Left lobe of liver (tissue), 2 donors: ENCODE measurements around the gene THSD4. TPM values are rescaled to one million over a fixed set of nuclear protein-coding genes. Genes with fewer than 3 reads are reported as not detected.
A peak's percentile ranks its signal among the peaks of the same experiment; 100 is the strongest.
"Not testable (repeated sequence)": the region's sequence is repeated elsewhere in the genome, so short reads cannot be mapped to it uniquely, and the experiment has no call there.

Experiments used
- ATAC-seq: fragments of 200-7000 bp; cut with Tn5 transposase; one replicate; pipeline ENCODE4 v1.9.1; 2020; ENCODE audit warnings: mild to moderate bottlenecking, moderate library complexity
- DNase-seq: peaks from one replicate; pipeline ENCODE4 v3.0.0-alpha.2; 2020; ENCODE audit warnings: low spot score
- total RNA-seq: library from RNA; stranded (reverse); gene quantifications from one replicate; pipeline ENCODE4 v1.2.1, GENCODE V29; 2021
- donor health status: DM: no; HTN: no; CAD: no; lungs with moderate emphysema.
- donor health status: DM: no; HTN: yes; CAD: no.

The THSD4 gene
- total RNA-seq, 1 donor from 2014 or later = 19.5 TPM

DNA sequence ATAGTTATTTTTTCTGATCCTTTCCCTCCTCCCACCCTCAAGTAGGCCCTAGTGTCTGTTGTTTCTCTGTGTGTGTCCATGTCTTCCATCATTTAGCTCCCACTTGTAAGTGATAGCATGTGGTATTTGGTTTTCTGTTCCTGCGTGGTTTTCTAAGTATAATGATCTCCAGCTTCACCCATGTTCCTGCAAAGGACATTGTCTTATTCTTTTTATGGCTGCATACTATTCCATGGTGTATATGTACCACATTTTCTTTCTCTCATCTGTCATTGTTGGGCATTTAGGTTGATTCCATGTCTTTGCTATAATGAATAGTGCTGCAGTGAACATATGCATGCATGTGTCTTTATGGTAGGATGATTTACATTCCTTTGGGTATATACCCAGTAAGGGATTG lies 549.4 kb downstream of the THSD4 start:
- ATAC-seq = no peak

DNA sequence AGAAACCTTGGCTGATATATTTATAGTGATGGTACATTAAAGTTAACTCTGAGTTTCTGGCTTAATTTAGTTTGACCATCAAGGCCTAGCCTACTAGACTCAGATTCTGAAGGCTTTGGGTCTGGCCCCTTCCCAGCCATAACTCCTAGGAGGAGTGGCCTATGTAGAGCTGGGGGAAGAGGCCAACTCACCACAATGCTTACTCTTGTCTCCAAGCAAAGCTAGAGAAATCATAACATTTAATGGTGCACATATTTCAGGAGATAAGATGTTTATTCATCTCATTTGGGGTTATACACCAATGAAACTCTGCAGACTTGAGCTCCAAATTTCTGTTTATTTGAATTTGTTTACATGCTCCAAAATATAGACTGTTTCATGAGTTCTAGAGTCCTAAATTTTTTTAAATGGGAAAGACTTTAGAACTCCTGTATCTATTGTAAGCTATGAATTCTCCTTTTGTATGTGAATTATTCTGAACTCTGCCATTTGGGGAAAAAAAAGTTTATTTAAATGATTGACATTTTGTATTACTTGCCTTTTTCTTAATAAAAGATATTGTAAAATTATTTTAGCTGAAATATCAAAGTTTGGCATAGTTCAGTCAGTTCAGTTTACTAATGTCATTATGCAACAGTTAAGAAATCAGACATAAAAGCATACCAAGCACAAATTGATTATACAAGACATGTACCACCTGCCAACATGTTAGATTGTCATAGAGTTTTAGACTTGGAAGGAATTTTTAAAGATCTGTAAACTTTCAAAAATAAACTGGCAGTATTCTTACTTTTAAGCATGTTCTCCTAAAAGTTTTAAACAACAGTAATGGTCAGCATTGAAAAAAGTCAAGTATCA lies 551.7 kb downstream of the THSD4 start:
- DNase-seq (no peak), ATAC-seq (peak; percentile 62)

More for the DNA sequence above, 549.4 kb downstream of the THSD4 start:
- DNase-seq = no peak

DNA sequence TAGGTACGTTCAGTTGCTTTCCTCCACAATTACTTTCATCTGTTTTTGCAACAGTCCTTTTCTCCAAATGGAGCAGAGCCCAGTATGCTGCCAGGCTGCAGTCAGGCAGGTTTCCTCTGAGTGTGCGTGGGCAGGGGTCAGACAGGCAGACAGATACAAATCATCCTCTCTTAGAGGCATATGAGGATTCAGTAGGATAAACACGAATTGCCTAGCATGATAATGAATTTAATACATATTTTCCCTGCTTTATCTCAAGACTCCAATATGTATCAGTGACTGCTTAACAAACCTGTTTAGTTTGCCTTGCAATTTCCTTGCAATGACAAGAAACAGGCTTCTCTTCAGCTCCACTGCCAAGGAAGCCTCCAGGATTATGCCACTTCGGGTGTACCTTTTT lies 554.4 kb downstream of the THSD4 start:
- DNase-seq (no peak), ATAC-seq (peak; percentile 92)

DNA sequence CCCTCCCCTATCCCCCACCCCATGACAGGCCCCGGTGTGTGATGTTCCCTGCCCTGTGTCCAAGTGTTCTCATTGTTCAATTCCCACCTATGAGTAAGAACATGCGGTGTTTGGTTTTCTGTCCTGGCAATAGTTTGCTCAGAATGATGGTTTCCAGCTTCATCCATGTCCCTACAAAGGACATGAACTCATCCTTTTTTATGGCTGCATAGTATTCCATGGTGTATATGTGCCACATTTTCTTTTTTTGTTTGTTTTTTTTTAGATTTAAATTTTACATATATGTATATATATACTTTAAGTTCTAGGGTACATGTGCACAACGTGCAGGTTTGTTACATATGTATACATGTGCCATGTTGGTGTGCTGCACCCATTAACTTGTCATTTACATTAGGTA lies 555.0 kb downstream of the THSD4 start:
- DNase-seq, ATAC-seq: not testable (repeated sequence)

DNA sequence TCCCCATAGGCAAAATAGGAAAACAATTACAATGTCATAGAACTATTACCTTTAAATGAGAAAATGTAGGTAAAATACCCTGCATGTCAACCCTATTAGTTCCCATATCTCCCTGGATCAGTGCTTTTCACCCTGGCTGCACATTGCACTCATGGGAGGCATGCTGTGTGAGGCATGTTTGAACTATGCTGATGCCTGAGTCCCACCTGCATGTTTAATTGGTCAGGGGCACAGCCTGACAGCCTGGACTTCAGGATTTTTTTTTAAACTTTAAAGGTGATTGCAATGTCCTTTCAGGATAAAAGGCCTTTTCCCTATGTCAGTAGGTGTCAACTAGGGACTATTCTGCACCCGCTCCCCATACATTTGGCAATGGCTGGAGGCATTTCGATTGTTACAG lies 559.1 kb downstream of the THSD4 start:
- no peak for DNase-seq
- no peak for ATAC-seq

DNA sequence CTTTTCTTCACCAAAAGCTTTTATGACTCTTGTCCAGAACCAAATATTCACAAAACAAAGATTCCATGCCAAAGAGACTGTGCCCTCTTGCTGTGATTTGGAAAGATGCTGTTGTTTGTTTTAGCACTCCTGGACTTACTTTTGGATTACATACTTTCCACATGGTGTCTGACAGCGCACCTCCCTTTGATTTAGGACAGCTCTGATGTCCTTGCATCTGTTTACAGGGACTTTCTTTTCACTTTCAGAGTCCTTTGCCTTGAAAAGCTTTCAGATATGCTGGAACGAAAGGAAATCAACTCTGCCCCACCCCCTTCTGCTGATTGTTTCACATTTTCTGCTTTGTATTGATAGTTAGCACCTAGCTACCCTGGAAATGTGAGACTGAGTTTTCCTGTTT lies 562.1 kb downstream of the THSD4 start:
- ATAC-seq (peak; percentile 92), DNase-seq (peak; percentile 77)

DNA sequence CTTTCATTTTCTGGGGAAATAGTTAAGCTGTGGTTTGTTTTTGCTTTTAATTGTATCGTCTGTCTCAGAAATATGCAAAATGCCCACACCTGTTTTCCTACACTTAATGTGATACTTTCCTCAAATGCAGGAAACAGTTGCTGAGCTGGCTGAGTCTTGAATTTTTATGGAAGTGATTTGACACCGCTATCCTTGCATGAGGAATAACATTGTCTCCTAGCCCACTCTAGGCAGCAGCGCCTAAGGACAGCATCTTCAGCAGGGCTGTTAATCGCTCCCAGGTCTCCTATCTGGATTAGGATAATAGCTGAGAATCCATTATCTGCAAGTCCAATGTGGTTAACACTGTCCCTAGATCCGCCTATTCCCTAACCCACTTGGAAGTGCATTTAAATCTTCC lies 562.5 kb downstream of the THSD4 start:
- peak; percentile 7 for ATAC-seq

DNA sequence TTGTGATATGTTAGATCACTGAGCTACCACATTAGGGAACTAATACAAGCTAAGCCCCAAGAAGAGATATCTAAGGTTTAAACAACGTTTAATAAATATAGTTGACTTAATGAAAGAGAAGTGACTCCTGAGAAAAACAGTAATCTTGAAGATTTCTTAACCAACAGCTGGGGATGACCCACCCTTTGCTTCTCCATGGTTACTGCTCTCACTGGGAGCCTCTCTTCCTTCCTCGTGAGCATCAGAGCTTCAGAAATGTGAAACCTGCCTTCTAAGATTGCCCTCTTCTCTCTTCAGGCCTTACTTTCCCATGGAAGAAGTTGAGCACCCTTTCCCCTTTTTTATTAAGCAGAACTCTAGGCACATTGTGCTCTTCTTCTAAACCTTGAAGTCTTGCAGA lies 562.9 kb downstream of the THSD4 start:
- ATAC-seq (no peak), DNase-seq (no peak)

More for the DNA sequence above, 562.5 kb downstream of the THSD4 start:
- DNase-seq = no peak

DNA sequence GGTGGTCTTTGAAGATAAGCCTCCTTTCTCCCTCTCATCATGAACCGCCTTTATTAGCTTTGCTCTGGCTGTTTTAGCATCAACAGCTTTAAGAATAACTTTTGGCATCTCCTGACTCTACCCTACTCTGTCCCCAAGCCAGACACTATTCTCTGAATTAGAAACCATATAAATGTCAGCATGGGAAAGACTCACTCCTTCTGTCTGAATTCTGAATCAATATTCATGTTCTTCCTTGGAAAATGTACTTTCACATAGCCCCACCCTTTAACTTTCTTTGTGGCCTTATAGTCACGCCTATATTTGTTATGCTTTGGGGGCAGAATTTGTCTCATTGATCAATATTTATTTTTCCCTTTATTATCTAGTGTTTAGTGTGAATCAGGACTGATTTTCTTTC lies 563.3 kb downstream of the THSD4 start:
- DNase-seq (no peak), ATAC-seq (no peak)

DNA sequence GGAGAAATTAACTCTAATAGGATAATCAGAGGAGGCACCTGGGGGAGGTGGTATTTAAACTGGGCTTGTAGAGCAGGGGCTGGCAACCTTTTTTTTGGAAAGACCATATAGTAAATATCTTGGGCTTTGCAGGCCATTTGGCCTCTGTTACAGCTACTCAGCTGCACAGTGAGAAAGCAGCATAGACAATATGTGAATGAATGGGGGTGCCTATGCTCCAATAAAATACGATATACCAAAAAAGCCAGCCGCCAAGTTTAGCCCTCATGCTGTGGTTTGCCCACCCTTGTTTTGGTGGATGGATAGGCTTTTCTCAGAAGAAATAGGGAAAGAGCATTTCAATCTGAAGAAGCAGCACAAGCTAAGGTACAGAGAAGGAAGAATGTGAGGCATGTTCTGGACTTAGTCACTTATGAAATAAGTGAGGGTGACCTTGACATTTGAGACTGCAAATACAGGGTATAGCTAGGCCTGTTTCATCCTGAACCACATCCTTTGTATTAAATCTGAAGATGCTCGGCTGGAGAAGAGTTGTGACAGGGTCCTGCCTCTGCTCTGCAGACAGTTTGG lies 564.0 kb downstream of the THSD4 start:
- ATAC-seq = no peak

DNA sequence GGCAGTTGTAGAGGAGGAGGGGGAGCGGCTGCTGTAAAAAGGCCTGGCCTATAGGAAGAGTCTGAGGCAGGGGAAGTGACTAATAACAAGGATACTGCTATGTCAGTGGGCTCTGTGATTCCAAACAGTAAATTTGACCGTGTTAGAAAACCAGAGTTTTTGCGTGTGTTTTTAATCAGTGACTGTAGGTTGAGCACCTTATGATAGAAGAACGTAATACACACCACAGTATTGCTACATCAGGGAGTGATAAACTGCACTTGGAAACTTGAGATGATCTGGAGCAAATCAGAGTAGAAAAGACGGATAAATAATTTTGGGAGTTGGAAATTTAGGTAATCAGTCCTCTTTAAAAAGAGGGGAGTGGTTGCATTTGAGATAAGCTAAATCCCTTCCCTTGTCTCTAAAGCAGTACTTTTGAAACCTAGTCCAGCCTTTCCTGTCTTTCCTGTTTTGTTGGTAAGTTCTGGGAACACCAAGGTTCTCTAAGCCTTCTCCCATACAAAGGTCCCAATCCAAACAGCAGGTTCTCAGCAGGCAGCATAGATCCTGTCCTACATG lies 564.6 kb downstream of the THSD4 start:
- DNase-seq = no peak
- ATAC-seq = no peak

More for the DNA sequence above, 564.0 kb downstream of the THSD4 start:
- DNase-seq = no peak

DNA sequence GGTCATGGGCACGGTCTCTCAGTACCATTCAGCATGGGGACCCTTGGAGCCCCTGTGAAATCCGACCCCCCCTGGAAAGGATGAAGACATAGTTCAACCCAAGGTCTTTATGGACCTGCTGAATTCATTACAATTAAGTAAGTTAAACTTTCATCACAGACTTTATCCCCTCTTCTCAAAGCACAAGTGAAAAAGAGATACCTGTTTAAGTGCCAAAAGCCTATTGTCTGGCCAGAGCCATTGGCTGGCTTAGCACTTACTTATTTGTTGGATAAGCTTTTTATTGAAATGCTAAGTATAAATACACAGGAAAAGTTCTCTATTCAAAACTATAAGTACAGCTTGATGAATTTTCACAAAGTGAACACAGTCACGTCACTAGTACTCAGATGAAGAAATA lies 566.7 kb downstream of the THSD4 start:
- DNase-seq (no peak), ATAC-seq (no peak)

DNA sequence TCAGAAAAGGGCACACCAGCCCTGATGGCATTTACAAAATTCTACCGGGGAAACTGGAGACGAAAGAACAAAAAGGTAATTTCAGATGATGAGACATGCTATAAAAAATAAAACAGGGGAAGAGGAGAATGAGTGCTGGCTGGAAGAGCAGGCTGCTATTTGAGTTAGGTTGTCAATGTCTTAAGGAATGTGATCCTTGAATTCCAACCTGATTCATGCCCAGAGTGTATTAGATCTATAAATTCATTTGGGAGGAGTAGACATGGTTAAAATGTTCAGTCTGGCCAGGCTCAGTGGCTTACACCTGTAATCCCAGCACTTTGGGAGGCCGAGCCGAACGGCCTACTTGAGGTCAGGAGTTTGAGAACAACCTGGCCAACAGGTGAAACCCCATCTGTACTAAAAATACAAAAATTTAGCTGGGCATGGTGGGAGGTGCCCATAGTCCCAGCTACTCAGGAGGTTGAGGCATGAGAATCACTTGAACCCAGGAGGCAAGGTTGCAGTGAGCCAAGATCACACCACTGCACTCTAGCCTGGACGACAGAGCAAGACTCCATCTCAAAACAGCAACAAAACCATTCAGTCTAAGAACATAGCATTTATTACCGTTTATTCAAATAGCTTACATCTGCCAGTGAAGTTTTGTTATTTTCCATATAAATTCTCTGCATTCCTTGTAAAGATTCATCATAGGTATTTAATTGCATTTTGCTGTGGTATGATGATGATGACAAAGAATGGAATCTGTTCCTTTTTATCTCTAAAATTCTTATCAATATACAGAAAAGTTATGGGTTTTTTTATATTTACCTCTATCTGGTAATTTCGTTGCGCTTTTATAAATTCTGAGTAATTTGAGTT lies 568.4 kb downstream of the THSD4 start:
- DNase-seq = no peak
- no peak for ATAC-seq

DNA sequence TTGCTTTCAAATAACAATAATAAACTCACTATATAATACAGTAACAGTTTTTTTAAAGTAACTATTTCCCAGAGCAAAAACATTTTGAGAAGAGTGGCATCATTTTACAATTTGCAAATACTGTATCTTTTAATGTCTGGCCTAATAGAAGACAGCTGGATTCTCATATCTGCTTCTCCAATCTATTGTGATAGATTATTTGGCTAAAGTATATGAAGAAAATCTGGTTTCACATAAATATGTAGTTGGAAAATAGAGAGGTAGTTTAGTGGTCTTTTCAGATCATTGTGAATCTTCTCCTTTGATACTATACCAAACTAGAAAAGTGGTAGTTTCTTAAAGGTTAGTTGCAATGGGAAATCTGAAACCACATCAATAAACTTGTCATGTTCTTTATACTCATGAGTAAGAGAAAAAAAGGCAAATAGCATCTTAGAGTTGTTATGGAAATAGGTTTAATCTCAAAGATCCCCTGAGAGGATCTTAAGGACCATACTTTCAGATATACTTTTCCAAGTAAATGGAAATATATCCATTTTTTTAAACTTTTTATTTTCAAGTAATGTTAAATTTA lies 570.2 kb downstream of the THSD4 start:
- ATAC-seq (no peak), DNase-seq (no peak)

DNA sequence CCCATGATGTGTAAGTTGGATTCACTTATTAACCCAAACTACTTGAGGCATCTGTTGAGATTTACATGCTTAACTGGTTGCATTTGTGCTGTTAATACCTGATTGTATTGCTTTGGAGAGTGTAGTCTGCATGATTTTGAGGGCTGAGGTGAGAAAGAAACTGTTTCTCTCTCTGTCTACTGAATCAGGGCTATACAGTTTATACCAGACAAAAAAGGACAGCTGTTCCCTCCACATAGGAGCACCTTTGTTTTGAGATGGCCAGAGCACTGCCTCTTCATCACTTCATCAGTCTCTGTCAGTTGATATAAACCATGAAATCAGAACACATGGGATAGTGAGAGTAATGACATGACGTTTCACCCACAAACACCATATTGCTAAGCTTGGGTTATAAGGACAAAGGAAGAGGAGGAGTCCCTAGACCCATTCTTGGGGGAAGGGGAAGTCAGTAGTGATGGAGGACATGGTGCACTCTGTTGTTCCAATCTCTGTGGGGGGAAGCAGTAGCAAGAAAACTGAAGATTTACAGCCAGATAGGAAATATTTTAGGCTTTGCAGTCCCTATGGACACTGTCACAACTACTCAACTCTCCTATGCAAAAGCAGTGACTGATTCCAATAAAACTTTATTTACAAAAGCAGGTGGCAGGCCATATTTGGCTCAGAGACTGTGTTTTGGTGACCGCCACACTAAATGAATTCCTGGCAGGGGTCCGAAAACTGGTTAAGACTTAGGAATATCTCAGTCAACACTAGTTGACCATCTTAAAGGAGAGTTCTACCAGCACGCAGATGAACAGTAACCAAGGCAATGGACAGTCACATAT lies 571.2 kb downstream of the THSD4 start:
- no peak for ATAC-seq

DNA sequence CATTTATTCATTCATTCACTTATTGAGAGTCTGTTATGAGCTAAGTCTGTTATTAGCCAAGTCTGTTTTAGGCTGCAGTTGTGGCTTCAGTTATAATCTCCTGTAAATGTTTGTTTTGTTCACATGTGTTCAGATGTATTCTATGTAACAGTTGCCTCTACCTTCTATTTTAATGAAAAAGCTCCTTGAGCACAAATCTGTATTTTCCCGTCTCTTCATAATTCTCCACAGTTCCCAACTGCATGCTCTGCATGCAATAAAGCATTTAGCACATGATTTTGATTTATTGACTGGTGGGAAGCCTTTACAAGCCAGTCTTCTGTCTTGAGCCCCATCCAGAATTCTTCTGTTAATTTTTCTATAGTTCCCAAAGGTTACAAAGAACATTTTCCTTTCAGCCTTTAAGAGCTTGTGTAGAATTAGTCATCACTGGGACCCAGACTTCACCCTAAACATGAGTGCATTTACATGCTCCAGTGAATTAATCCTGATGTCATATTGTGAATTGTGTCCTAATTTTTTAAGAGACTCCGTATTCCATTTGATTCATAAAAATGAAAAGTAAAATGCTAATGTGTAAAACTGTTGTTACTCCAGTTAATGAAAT lies 572.7 kb downstream of the THSD4 start:
- no peak for ATAC-seq
- no peak for DNase-seq

More for the DNA sequence above, 571.2 kb downstream of the THSD4 start:
- DNase-seq = no peak

DNA sequence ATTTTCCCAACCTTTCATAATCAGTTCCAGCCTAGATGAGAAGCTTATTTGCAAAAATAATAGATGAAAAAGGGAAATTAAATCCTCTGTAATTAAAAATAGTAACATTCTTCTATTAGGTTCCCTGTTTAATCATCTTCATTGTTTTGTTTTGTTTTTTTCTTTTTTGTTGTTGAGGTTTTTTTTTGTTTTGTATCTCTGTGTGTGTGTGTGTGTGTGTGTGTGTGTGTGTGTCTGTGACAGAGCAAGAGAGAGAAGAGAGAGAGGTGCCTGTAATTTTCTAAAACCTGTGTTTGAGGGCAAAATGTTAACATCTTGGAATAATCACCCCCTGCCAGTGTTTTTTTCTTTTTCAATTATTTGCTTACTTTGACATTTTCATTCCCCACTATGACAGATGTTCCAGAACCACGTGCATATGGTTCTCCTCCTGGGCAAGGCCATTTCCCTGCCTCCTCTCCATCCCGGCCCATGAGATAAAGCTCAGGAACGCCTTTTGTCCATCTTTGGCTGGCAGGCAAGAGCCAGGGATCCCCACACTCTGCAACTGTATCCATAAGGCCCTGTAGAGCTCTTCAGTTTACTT lies 573.3 kb downstream of the THSD4 start:
- ATAC-seq = no peak
- no peak for DNase-seq

DNA sequence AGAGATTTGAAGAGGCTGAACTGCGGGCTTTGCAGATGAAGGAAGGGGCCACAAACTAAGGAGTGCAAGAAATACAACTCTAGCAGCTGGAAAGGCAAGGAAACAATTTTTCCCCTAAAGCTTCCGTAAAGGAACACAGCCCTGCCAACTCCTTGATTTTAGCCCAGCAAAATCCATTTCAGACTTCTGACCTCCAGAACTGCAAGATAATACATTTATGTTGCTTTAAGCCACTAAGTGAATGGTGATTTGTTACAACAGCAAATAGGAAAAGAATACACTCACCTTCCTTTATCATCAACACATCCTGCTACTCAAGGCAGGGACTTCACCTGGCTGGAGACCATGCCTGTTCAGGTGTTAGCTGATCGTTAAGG lies 575.8 kb downstream of the THSD4 start:
- DNase-seq (no peak), ATAC-seq (no peak)
